Mucosa of rectum (tissue), 2 donors: ENCODE results near the gene SIM1.

Experiments used
- H3K27ac ChIP-seq, 2 donors: one replicate each; pipeline ENCODE4 v1.7.0; 2013; ENCODE audit warnings: inconsistent platforms in 2 of 2, low read depth in 2 of 2, low read length in 2 of 2
- H3K27me3 ChIP-seq, 2 donors: one replicate each; pipeline ENCODE4 v1.7.0; 2013; ENCODE audit warnings: low read length in 2 of 2; ENCODE audit not compliant: control insufficient read depth in 2 of 2, insufficient read depth in 2 of 2
- H3K36me3 ChIP-seq, 2 donors: one replicate each; pipeline ENCODE4 v1.7.0; 2013; ENCODE audit warnings: low read length in 2 of 2; ENCODE audit not compliant: control insufficient read depth in 2 of 2, insufficient read depth in 2 of 2
- H3K4me1 ChIP-seq, 2 donors: one replicate each; pipeline ENCODE4 v1.7.0; 2013; ENCODE audit warnings: low read length in 2 of 2, mild to moderate bottlenecking in 1 of 2; ENCODE audit not compliant: control insufficient read depth in 2 of 2, insufficient read depth in 2 of 2
- H3K4me3 ChIP-seq, 2 donors: one replicate each; pipeline ENCODE4 v1.7.0; 2013; ENCODE audit warnings: low read length in 2 of 2
- H3K9ac ChIP-seq, 2 donors: one replicate each; pipeline ENCODE4 v1.7.0; 2013; ENCODE audit warnings: low read length in 2 of 2, low read depth in 1 of 2, mild to moderate bottlenecking in 1 of 2
- H3K9me3 ChIP-seq, 2 donors: one replicate each; pipeline ENCODE4 v1.7.0; 2013; ENCODE audit warnings: low read length in 2 of 2; ENCODE audit not compliant: control insufficient read depth in 2 of 2
- donor health status: healthy.
- donor health status: Normal muscosa, but diverticular disease.

SIM1 gene

DNA sequence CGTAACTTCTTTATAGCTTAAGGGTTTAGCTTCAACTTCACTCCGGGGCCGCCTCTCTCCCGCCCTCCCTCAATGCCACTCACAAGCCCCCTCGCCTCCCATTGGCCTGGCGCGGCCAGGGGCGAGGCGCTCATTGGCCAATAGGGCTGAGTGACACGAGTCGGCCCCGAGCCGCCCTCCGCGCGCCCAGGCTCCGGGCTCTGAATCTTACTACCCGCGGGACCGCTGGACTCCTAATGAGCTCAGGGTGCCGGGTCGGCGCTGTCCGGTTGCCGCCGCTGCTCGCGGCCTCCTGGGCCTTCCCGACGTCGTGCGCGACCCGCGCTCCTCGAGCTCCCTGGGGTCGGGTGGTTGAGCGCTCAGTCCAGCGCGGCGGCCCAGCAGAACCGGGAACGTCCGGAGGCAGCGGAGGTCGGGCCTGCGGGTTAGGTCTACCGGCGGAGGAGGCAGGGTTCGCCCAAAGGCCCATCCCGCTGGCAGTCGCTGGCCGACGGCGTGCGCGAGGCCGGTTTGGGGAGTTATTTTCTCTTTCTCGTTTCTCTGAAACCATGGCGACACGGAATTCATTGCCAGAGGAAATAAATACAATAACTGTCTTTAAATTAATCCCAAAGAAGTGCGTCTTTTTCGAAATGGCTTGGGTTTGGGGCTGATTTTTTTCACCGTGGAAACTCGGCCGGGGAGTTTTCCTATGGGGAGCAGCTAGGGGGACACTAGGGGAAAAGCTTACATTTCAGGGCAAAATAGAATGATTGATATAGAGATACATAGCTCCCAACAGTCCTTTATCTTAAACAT, at the start of gene SIM1:
SIM1 (minus strand) TSS at position 19 of the 798 bp plus-strand sequence. CDS start 1,453 bp downstream, outside the sequence.
- no peak within 1 kb of the TSS for H3K9ac ChIP-seq
- H3K36me3 ChIP-seq, result no peaks in the 10 kb centered on the region
- no peak within 1 kb of the TSS for H3K27ac ChIP-seq
- peaks cover 85 to 92% of the 10 kb centered on the region in 2 donors for H3K27me3 ChIP-seq
- no peaks in the 10 kb centered on the region for H3K9me3 ChIP-seq
- H3K4me1 ChIP-seq, result peaks cover 0 to 4% of the 10 kb centered on the region in 2 donors
- peak within 1 kb of the TSS; percentile 37 to 51 for H3K4me3 ChIP-seq

DNA sequence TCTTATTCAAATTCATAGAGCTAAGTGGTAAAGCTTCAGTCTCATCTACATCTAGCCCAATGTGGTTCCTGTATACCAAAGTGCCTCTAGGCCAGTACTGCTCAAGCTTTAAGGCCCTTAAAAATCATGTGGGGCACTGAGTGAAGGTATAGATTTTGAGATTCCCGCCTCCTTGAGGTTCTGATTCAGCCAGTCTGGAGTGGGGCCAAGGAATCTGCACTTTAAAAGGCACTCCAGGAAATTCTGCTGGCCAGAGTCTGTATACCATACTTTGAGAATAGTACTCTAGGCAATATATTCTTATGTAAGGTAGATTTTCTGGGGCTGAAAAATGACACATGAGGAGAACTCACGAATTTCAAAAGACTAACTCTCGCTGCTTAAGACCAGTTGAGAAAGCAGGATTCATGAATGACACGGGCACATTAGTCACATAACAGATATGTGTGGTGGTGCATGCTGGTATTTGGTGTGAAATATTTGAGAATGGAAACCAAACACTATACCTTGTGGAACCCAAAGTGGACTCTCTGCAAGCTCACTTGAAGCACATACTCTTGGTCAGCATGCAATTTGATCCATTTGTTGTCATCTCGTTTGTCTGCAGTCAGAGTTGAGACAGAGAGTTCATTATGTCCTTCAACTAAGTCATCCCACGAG, 47.6 kb upstream of the SIM1 start:
- Histone ChIP-seq H3K27me3 (no peaks in the 10 kb centered on the region), H3K27ac (no peak overlapping the region), H3K36me3 (peaks cover 10 to 34% of the 10 kb centered on the region in 2 donors), H3K4me1 (no peaks in the 10 kb centered on the region), H3K9me3 (no peaks in the 10 kb centered on the region), H3K4me3 (no peak overlapping the region), H3K9ac (no peak overlapping the region)

DNA sequence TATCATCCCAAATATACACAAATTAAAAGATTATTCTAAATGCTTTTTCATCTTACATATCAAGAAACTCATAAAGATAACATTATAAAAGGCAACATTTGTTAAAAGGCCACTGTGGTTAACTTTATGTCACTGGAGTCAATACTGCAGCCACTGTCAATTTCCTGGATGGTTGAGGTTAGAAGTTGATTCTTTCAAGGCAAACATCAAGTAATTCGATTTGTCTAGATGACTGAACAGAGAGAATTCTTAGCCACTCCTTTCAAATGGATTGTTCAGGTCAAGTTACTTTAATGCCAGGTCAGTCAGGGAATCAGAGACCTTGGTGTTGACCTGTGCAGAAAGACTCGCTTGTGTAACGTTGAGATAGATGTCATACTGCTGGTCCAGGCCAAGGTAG, 44.4 kb upstream of the SIM1 start:
- Histone ChIP-seq H3K9me3 (no peaks in the 10 kb centered on the region), H3K9ac (no peak overlapping the region), H3K4me3 (no peak overlapping the region), H3K4me1 (no peaks in the 10 kb centered on the region), H3K27ac (no peak overlapping the region), H3K27me3 (no peaks in the 10 kb centered on the region), H3K36me3 (peaks cover 3 to 27% of the 10 kb centered on the region in 2 donors)

GRCh38 chr6:100506651-100507050, 41.9 kb upstream of the SIM1 start:
- H3K27me3 ChIP-seq, result no peaks in the 10 kb centered on the region
- no peaks in the 10 kb centered on the region for H3K4me1 ChIP-seq
- peaks cover 0 to 16% of the 10 kb centered on the region in 2 donors for H3K36me3 ChIP-seq
- no peak overlapping the region for H3K4me3 ChIP-seq
- no peaks in the 10 kb centered on the region for H3K9me3 ChIP-seq
- no peak overlapping the region for H3K9ac ChIP-seq
- H3K27ac ChIP-seq, result no peak overlapping the region

DNA sequence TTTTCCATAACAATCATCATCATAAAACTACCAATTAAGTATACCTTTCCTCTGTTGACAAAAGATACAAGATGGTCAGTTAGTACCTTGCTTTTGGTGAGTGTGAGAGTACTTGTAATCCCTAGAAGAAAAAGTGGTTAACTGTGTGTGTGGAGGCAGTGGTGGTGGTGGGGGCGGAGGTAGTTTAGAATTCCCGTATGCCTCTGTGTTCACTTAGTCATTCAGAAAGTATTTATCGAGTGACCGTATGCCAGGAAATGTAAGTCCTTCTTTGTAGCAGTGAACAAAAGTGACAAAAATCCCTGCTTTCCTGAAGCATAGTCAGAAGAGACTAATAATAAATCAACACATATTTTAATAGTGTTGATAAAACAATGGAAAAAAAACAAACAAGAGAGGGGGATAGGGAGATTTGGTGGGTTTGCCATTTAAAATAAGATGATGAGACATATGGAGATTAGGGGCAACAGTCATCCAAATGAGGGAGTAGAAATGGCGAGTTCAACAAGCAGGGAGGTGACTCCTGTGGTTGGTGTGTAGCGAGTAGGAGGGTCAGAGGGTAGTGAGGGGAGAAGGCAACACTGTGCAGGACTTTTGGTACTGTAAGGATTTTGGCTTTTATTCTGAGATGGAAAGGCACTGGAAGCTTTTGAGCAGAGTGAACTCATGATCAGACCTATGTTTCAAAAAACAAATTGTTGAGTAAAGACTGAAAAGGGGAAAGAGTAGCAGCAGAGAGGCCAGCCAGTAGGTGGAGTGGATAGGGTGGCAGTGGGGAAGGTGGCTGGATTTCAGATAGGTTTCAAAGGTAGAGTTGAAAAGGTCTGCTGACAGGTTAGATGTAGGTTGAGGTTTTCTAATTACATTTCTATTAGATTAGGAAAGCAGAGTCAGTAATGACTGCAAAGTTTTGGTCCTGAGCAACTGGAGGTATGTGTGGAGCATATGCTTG, 40.3 kb upstream of the SIM1 start:
- Histone ChIP-seq H3K4me3 (no peak overlapping the region), H3K9me3 (no peaks in the 10 kb centered on the region), H3K4me1 (no peaks in the 10 kb centered on the region), H3K9ac (no peak overlapping the region), H3K36me3 (peaks cover 0 to 8% of the 10 kb centered on the region in 2 donors), H3K27ac (no peak overlapping the region), H3K27me3 (no peaks in the 10 kb centered on the region)

DNA sequence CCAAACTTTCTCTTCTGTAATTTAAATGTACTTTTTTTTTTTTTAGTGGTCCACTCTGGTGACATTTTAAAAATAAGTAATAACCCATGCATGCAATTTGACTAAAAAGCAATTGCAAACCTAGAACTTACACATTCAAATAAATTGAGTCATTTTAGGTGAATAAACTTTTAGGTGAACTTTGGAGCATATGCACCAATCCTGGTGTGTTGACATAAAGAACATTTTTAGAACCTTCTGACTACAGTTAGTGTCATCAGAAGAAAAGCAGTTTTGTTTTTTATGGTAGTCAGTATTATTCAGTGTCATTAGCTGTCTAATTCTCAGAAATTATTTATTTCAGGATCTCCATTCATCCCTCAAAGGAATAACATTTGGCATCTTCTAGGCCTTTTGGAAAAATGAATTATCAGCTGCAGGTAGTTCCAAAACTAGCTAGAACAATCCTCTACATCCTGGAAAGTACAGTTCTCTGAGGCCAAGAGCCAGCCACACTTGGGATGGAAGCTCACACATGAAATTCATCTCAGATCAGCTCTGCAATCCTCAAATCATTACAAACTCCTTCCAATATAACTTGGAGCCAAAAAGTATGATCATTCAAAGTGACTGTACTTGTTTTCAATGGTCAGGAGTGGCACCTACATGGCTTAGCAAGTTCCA, 38.5 kb upstream of the SIM1 start:
- Histone ChIP-seq H3K4me1 (no peaks in the 10 kb centered on the region), H3K27me3 (no peaks in the 10 kb centered on the region), H3K9me3 (no peaks in the 10 kb centered on the region), H3K27ac (no peak overlapping the region), H3K36me3 (no peaks in the 10 kb centered on the region), H3K9ac (no peak overlapping the region), H3K4me3 (no peak overlapping the region)

DNA sequence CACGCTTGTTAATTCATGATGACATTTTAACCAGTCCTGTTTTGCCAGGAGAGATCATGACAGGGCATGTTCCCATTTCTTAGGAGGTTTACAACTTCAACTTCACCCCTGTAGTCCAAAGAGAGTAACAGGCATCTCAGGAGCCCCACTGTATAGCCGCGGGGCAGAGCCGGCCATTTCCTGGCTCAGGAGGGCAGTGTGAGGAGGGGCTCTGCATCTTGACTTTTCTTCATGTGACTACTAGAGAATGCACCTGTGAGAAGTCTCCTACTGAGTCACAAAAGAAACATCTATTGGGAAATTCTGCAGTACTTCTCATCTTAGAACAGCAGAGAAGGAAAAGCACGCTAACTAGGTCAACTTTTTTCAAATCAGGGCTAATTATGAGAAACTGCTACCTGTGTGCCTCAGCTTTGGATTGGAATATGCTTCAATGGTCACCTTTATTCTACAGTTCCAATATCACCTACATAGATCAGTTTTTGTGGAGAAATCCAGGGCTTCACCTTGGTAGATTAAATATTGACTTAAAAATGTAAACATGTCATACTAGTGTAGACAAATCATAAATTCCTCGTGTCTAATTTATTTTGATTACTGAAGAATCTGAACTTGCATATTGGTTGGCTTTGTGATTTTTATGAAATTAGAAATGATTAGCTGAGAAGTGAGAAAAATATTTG, 28.6 kb upstream of the SIM1 start:
- no peaks in the 10 kb centered on the region for H3K36me3 ChIP-seq
- no peak overlapping the region for H3K27ac ChIP-seq

GRCh38 chr6:100491952-100492670, 27.4 kb upstream of the SIM1 start:
- no peak overlapping the region for H3K4me3 ChIP-seq
- no peaks in the 10 kb centered on the region for H3K36me3 ChIP-seq
- H3K27me3 ChIP-seq, result peaks cover 2 to 3% of the 10 kb centered on the region in 2 donors
- no peak overlapping the region for H3K9ac ChIP-seq
- no peaks in the 10 kb centered on the region for H3K4me1 ChIP-seq
- H3K27ac ChIP-seq, result no peak overlapping the region
- H3K9me3 ChIP-seq, result no peaks in the 10 kb centered on the region

More for the DNA sequence above, 28.6 kb upstream of the SIM1 start:
- Histone ChIP-seq H3K4me3 (no peak overlapping the region), H3K9me3 (no peaks in the 10 kb centered on the region), H3K4me1 (no peaks in the 10 kb centered on the region), H3K27me3 (peaks cover 2% of the 10 kb centered on the region in 2 donors), H3K9ac (no peak overlapping the region)

DNA sequence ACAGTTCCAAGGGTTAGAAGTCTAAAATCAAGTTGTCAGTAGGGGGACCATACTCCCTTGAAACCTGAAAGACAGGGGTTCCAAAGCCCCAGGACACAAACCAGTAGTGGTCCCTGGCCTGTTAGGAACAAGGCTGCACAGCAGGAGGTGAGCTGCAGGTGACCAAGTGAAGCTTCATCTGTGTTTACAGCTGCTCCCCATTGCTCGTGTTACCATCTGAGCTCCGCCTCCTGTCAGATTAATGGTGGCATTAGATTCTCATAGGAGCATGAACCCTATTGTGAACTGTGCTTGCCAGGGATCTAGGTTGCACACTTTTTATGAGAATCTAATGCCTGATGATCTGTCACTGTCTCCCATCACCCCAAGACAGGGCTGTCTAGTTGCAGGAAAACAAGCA, 25.3 kb upstream of the SIM1 start:
- Histone ChIP-seq H3K4me1 (no peaks in the 10 kb centered on the region), H3K9me3 (no peaks in the 10 kb centered on the region)

More for the DNA sequence above, 25.3 kb upstream of the SIM1 start:
- Histone ChIP-seq H3K4me3 (no peak overlapping the region), H3K36me3 (no peaks in the 10 kb centered on the region), H3K9ac (no peak overlapping the region), H3K27me3 (peaks cover 2 to 3% of the 10 kb centered on the region in 2 donors), H3K27ac (no peak overlapping the region)
